SU-DHL-6 (cell line): ENCODE results near the gene ELOVL6.
"Not testable (repeated sequence)": the region's sequence is repeated elsewhere in the genome, so short reads cannot be mapped to it uniquely, and the experiment has no call there.

Experiments
- H2AFZ ChIP-seq: fragments of 200-600 bp; sonication (generic); 2 replicates; pipeline ENCODE4 v1.6.1; 2014; ENCODE audit warnings: low read depth, mild to moderate bottlenecking, moderate library complexity, mixed read lengths, antibody characterized with exemption, low read length; ENCODE audit not compliant: severe bottlenecking
- H3F3A ChIP-seq: fragments of 200-600 bp; shearing (Covaris generic); 2 replicates; pipeline ENCODE4 v1.6.0; 2016; ENCODE audit warnings: antibody characterized with exemption, mild to moderate bottlenecking; ENCODE audit not compliant: insufficient read depth
- H3K27ac ChIP-seq: fragments of 200-600 bp; sonication (generic); 2 replicates; pipeline ENCODE4 v1.5.1; 2016; ENCODE audit warnings: low read depth, mild to moderate bottlenecking, low read length, moderate library complexity, mixed read lengths
- H3K27me3 ChIP-seq: fragments of 200-600 bp; sonication (generic), shearing (Covaris generic); 2 replicates; pipeline ENCODE4 v1.6.0; 2014; ENCODE audit warnings: mild to moderate bottlenecking, low read length
- H3K36me3 ChIP-seq: fragments of 200-600 bp; sonication (generic); 2 replicates; pipeline ENCODE4 v1.6.1; 2014; ENCODE audit warnings: mild to moderate bottlenecking, low read length, mixed read lengths
- H3K4me2 ChIP-seq: fragments of 300-600, 200-600 bp; shearing (Covaris generic), sonication (generic); 2 replicates; pipeline ENCODE4 v1.6.0; 2014; ENCODE audit warnings: low read length, low read depth, mild to moderate bottlenecking; ENCODE audit not compliant: poor library complexity, severe bottlenecking
- H3K4me3 ChIP-seq: fragments of 200-600 bp; sonication (generic); 2 replicates; pipeline ENCODE4 v1.5.1; 2014; ENCODE audit warnings: antibody characterized with exemption, low read length, mild to moderate bottlenecking, mixed read lengths; ENCODE audit not compliant: insufficient read depth, poor library complexity, severe bottlenecking
- H3K79me2 ChIP-seq: fragments of 200-600 bp; sonication (generic); 2 replicates; pipeline ENCODE4 v1.6.1; 2014; ENCODE audit warnings: mild to moderate bottlenecking, low read length, moderate library complexity; ENCODE audit not compliant: insufficient read depth
- H3K9ac ChIP-seq: fragments of 200-600 bp; sonication (generic); 2 replicates; pipeline ENCODE4 v1.7.0; 2014; ENCODE audit warnings: mild to moderate bottlenecking, low read length
- H3K9me2 ChIP-seq: fragments of 200-600 bp; sonication (generic); replicated peaks from 2 replicates; pipeline ENCODE4 v1.6.1; 2014; ENCODE audit warnings: low read length; ENCODE audit not compliant: insufficient read depth
- H3K9me3 ChIP-seq: fragments of 200-600 bp; sonication (generic); 2 replicates; pipeline ENCODE4 v1.6.1; 2014; ENCODE audit warnings: low read length, mixed read lengths; ENCODE audit not compliant: insufficient read depth
- H4K20me1 ChIP-seq: fragments of 200-600 bp; sonication (generic); 2 replicates; pipeline ENCODE4 v1.6.1; 2014; ENCODE audit warnings: low read depth, mild to moderate bottlenecking, antibody characterized with exemption, low read length, moderate library complexity, mixed read lengths
- CTCF ChIP-seq: fragments of 200-600 bp; sonication (generic); IDR thresholded peaks from one replicate; pipeline ENCODE4 v1.5.1; 2017; ENCODE audit warnings: antibody characterized with exemption, mild to moderate bottlenecking, low read length, moderate library complexity; ENCODE audit not compliant: insufficient read depth, poor library complexity, severe bottlenecking
- EZH2phosphoT487 ChIP-seq: fragments of 200-600 bp; sonication (generic), shearing (Covaris generic); conservative IDR thresholded peaks from 2 replicates; pipeline ENCODE4 v1.6.1; 2018; ENCODE audit warnings: mild to moderate bottlenecking, antibody characterized with exemption, low read length, moderate library complexity, mixed read lengths

ELOVL6 gene

DNA sequence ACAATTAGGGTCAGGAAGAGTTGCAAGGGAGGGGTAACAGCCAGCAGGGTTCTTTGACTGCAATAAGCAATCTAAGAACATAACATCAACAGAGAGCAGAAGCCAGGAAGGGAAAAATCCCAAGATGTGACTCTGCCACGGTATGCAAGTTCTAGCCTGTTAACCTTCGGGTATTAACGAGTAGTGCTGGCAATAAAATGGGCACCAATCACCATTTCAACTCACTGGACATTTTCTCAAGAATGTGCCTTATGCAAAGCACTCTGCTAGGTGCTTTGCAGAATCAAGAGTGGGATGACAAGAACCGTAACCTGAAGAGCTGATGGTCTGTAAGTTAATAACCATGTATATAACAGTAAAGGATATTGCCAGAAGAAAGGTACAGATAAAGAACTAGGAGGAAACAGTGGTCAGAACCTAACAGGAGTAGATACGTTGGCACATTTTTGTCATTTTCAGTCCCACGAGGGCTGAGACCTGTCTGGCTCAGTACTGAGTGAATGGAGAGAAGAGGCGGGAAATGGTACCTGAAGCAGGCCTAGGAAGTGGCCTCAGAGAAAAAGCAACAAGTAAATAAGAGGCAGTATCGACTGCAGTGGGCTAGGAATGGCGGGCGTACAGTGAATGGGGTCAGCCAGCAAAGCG lies 2.7 kb downstream of the ELOVL6 start:
- Histone ChIP-seq H3K4me3 (peak overlapping the region; percentile 72), H3K36me3 (no peaks in the 10 kb centered on the region), H3K9me2 (no peaks in the 10 kb centered on the region), H3K9ac (peak overlapping the region; percentile 91), H4K20me1 (no peaks in the 10 kb centered on the region), H3K79me2 (no peaks in the 10 kb centered on the region), H3K27me3 (no peaks in the 10 kb centered on the region), H3K27ac (peak overlapping the region; percentile 84), H2AFZ (peak overlapping the region; percentile 38), H3K4me2 (peak overlapping the region; percentile 86), H3K9me3 (no peaks in the 10 kb centered on the region), H3F3A (peaks cover 19% of the 10 kb centered on the region)
- TF ChIP-seq EZH2phosphoT487: no peak
- TF ChIP-seq CTCF: no peak

- Histone ChIP-seq H3K9me3 (no peaks in the 10 kb centered on the region), H3K27me3 (no peaks in the 10 kb centered on the region), H3K27ac (peak overlapping the region; percentile 84), H3K9me2 (no peaks in the 10 kb centered on the region), H3F3A (peaks cover 19% of the 10 kb centered on the region), H3K4me3 (peak overlapping the region; percentile 21), H4K20me1 (no peaks in the 10 kb centered on the region), H3K79me2 (no peaks in the 10 kb centered on the region), H2AFZ (no peak overlapping the region), H3K4me2 (peak overlapping the region; percentile 69), H3K9ac (peak overlapping the region; percentile 47), H3K36me3 (no peaks in the 10 kb centered on the region)
- TF ChIP-seq CTCF (no peak), EZH2phosphoT487 (no peak)
These were observed 4.3 kb downstream of the ELOVL6 start for GRCh38 chr4:110193822-110194761.

- not testable (repeated sequence) for H3K27me3 ChIP-seq, H3K79me2 ChIP-seq, H3K9ac ChIP-seq, H3K9me3 ChIP-seq, H2AFZ ChIP-seq, H3K4me3 ChIP-seq, H4K20me1 ChIP-seq, H3K36me3 ChIP-seq, H3K9me2 ChIP-seq
- H3K4me2 ChIP-seq: peak overlapping the region; percentile 55
- peak overlapping the region; percentile 58 for H3K27ac ChIP-seq
- peaks cover 19% of the 10 kb centered on the region for H3F3A ChIP-seq
These were observed 5.1 kb downstream of the ELOVL6 start for GRCh38 chr4:110193287-110193686.

GRCh38 chr4:110190249-110190648 lies 8.2 kb downstream of the ELOVL6 start:
- Histone ChIP-seq H3K27me3 (no peaks in the 10 kb centered on the region), H3K36me3 (no peaks in the 10 kb centered on the region), H3F3A (peaks cover 11% of the 10 kb centered on the region), H3K4me2 (no peak overlapping the region), H3K9me3 (no peaks in the 10 kb centered on the region), H3K79me2 (no peaks in the 10 kb centered on the region), H2AFZ (no peak overlapping the region), H4K20me1 (no peaks in the 10 kb centered on the region), H3K27ac (no peak overlapping the region), H3K4me3 (no peak overlapping the region), H3K9ac (no peak overlapping the region), H3K9me2 (no peaks in the 10 kb centered on the region)
- TF ChIP-seq EZH2phosphoT487 (no peak), CTCF (no peak)
